Measurements from ENCODE around the gene ANXA2.
A peak's percentile ranks its signal among the peaks of the same experiment; 100 is the strongest.

Gene ANXA2

DNA sequence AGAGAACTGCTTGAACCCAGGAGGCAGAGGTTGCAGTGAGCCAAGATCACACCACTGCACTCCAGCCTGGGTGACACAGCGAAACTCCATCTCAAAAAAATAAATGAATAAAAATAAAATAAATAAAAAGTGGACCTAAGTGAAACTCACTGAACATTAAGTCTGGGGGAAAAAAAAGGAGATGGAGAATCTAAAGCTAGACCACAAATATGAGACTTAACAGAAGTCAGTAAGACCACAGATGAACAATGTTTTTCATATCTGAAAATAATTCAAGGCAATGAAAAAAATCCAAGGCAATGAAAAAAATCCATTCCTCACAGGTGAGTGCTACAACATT lies 18.6 kb downstream of the ANXA2 start:
- no peak overlapping the region for H3K4me3 Mint-ChIP-seq
- peak overlapping the region; percentile 91 to 96 (median 96) for H3K27ac Mint-ChIP-seq
- H3K27me3 Mint-ChIP-seq (ENCODE audit: low read depth) = peaks cover 6% of the 10 kb centered on the region
- no peaks in the 10 kb centered on the region for H3K9me3 Mint-ChIP-seq
- TF ChIP-seq, protein P1, sequence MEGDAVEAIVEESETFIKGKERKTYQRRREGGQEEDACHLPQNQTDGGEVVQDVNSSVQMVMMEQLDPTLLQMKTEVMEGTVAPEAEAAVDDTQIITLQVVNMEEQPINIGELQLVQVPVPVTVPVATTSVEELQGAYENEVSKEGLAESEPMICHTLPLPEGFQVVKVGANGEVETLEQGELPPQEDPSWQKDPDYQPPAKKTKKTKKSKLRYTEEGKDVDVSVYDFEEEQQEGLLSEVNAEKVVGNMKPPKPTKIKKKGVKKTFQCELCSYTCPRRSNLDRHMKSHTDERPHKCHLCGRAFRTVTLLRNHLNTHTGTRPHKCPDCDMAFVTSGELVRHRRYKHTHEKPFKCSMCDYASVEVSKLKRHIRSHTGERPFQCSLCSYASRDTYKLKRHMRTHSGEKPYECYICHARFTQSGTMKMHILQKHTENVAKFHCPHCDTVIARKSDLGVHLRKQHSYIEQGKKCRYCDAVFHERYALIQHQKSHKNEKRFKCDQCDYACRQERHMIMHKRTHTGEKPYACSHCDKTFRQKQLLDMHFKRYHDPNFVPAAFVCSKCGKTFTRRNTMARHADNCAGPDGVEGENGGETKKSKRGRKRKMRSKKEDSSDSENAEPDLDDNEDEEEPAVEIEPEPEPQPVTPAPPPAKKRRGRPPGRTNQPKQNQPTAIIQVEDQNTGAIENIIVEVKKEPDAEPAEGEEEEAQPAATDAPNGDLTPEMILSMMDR (IDR thresholded peaks at IDR 0.05; ENCODE audit: unreplicated experiment in 3 of 3) = no peak
- H3K36me3 Mint-ChIP-seq (ENCODE audit: low read depth) = peaks cover 60% of the 10 kb centered on the region
- H3K4me1 Mint-ChIP-seq = peaks cover 64% of the 10 kb centered on the region

DNA sequence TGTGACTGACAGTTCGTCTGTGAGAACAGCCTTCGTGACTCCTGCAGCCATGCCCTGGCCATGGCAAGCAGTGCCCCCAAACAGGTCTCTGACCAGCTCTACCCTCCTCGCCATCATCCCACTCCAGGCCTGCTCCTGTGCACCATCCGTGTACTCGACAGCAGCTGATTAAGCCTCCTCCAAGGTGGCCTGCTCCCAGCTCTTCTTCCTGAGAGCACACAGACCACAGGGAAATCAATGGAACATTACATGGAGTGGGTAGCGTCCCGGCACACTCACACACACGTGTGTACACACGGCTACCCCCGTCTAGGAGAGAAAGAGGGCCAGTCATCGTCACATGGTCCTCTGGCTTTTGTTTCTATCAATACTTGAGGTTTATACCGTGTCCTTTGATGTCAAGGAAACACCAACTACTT lies 21.1 kb downstream of the ANXA2 start:
- Mint-ChIP-seq H3K27ac (peak overlapping the region in 2 of 3 experiments; percentile 28 to 91), H3K36me3 (ENCODE audit: low read depth) (peaks cover 59% of the 10 kb centered on the region), H3K9me3 (no peaks in the 10 kb centered on the region), H3K4me1 (peaks cover 74% of the 10 kb centered on the region), H3K4me3 (no peak overlapping the region), H3K27me3 (ENCODE audit: low read depth) (peaks cover 6% of the 10 kb centered on the region)
- TF ChIP-seq, protein P1 (IDR thresholded peaks at IDR 0.05; ENCODE audit: unreplicated experiment in 3 of 3) = no peak

DNA sequence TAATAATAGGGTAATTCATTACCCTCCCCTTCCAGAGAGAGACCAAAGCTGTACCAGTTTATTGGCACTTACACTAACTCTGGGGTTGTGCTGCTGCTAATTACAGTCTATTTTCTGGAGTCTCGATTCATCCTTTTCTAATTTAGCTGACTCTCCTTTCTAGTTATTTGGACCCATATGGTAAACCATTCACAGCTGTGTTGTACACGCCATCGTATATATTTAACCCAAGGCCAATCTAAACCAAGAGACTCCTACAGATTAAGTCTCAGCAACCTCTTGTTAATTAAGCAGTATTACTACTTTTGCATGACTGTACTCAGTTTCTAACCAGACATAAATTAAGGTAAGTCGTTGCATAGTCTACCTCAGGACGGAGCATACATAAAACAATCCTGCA lies 22.5 kb downstream of the ANXA2 start:
- Mint-ChIP-seq H3K27ac (peak overlapping the region; percentile 81 to 91 (median 86)), H3K9me3 (no peaks in the 10 kb centered on the region), H3K36me3 (ENCODE audit: low read depth) (peaks cover 61% of the 10 kb centered on the region), H3K27me3 (ENCODE audit: low read depth) (peaks cover 6% of the 10 kb centered on the region), H3K4me1 (peaks cover 78% of the 10 kb centered on the region), H3K4me3 (no peak overlapping the region)
- TF ChIP-seq, protein P1 (IDR thresholded peaks at IDR 0.05; ENCODE audit: unreplicated experiment in 3 of 3) = no peak

DNA sequence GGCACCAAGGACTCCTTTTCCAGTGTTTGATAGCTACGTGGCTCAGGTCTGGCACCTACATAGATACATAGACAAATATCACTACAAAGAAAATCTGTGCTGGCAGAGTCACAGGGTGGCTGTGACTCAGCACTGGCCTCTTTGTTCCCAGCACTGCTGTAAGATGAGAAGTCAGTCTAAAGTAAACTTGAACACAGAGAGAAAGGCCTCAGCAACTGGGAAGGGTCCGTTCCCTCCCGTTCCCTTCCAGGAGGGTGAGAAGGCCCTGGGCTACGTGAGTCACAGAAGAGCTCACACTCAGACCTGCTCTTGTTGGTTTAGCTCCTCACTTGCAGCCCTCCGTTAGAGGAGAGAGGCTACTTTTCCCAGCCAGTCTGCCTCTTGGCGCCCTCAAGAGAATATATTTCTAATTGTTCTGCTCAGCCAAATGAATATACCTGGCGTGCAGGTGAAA lies 23.1 kb downstream of the ANXA2 start:
- H3K9me3 Mint-ChIP-seq = no peaks in the 10 kb centered on the region
- peaks cover 78% of the 10 kb centered on the region for H3K4me1 Mint-ChIP-seq
- peaks cover 61% of the 10 kb centered on the region for H3K36me3 Mint-ChIP-seq (ENCODE audit: low read depth)
- H3K27me3 Mint-ChIP-seq (ENCODE audit: low read depth) = peaks cover 6% of the 10 kb centered on the region
- TF ChIP-seq, protein P1 (IDR thresholded peaks at IDR 0.05; ENCODE audit: unreplicated experiment in 3 of 3) = no peak
- peak overlapping the region; percentile 83 to 91 (median 90) for H3K27ac Mint-ChIP-seq
- peak overlapping the region in 2 of 3 experiments; percentile 6 to 29 for H3K4me3 Mint-ChIP-seq

DNA sequence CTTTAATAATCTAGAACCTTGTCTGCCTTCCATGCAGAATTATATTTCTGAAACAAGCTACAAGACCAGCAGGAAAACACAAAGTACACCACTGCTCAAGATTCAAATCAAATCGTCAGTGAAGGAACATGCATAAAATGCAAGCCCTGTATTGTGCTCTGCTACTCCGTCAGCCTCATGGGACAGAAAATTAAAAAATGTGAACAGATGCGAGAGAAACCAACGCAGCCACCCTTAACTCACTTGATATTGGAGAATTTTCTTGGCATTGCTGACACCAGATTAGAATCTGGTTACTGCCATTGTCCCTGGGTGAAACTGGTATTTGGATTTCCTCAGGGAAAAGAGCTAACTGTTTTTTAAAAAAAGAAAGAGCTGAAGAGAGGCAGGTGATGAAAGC lies 23.6 kb downstream of the ANXA2 start:
- peaks cover 61% of the 10 kb centered on the region for H3K36me3 Mint-ChIP-seq (ENCODE audit: low read depth)
- H3K4me1 Mint-ChIP-seq = peaks cover 76% of the 10 kb centered on the region
- TF ChIP-seq, protein P1 (IDR thresholded peaks at IDR 0.05; ENCODE audit: unreplicated experiment in 3 of 3) = no peak
- H3K9me3 Mint-ChIP-seq = no peaks in the 10 kb centered on the region
- H3K27me3 Mint-ChIP-seq (ENCODE audit: low read depth) = peaks cover 6% of the 10 kb centered on the region
- peak overlapping the region in 1 of 3 experiments; percentile 40 for H3K4me3 Mint-ChIP-seq
- peak overlapping the region; percentile 83 to 91 (median 90) for H3K27ac Mint-ChIP-seq

DNA sequence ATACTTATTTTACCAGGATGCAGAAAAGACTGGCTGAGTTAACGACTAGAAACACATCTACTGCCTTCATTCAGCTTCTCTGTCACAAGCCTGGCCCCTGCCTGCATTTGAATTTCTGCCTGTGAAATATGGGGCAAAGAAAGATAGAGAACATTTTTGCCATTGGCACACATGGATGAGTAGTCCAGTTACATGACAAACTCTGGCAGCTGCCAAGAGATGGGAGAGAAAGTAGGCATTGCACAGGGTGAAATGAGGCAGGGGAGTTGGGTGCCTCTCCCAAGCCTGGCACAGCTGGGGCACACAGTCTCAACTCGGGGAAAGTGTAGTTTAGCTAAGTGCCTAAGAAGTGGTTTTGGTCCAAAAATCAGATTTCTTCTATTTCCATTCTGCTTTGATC lies 24.0 kb downstream of the ANXA2 start:
- TF ChIP-seq, protein P1 (IDR thresholded peaks at IDR 0.05; ENCODE audit: unreplicated experiment in 3 of 3) = no peak
- peaks cover 76% of the 10 kb centered on the region for H3K4me1 Mint-ChIP-seq
- peaks cover 65% of the 10 kb centered on the region for H3K36me3 Mint-ChIP-seq (ENCODE audit: low read depth)
- peaks cover 6% of the 10 kb centered on the region for H3K27me3 Mint-ChIP-seq (ENCODE audit: low read depth)
- H3K4me3 Mint-ChIP-seq = peak overlapping the region in 1 of 3 experiments; percentile 17
- H3K27ac Mint-ChIP-seq = peak overlapping the region; percentile 83 to 91 (median 90)
- no peaks in the 10 kb centered on the region for H3K9me3 Mint-ChIP-seq
